ENCODE measurements around the gene S100A16.
"Not testable (repeated sequence)": the region's sequence is repeated elsewhere in the genome, so short reads cannot be mapped to it uniquely, and the experiment has no call there.

Gene S100A16

GRCh38 chr1:153598309-153599172 lies 14.4 kb downstream of the S100A16 start:
- Histone ChIP-seq H3K36me3 (ENCODE audit: insufficient read depth, low read depth, low read length) (no peaks in the 10 kb centered on the region), H3K27ac (ENCODE audit: low read length) (no peak overlapping the region), H3K9ac (ENCODE audit: low read depth, low read length) (no peak overlapping the region), H3K27me3 (ENCODE audit: insufficient read depth, low read length) (no peaks in the 10 kb centered on the region), H3K4me1 (ENCODE audit: insufficient read depth, low read length) (peaks cover 8% of the 10 kb centered on the region; the same call in 1 of the 2 replicates), H3K9me3 (ENCODE audit: insufficient read depth, low read depth, low read length) (no peaks in the 10 kb centered on the region), H3K4me3 (ENCODE audit: low read length) (no peak overlapping the region)

GRCh38 chr1:153597206-153597605 lies 15.7 kb downstream of the S100A16 start:
- Histone ChIP-seq H3K9me3 (ENCODE audit: insufficient read depth, low read depth, low read length) (no peaks in the 10 kb centered on the region), H3K9ac (ENCODE audit: low read depth, low read length) (no peak overlapping the region), H3K4me3 (ENCODE audit: low read length) (no peak overlapping the region), H3K36me3 (ENCODE audit: insufficient read depth, low read depth, low read length) (no peaks in the 10 kb centered on the region), H3K27ac (ENCODE audit: low read length) (no peak overlapping the region), H3K4me1 (ENCODE audit: insufficient read depth, low read length) (peaks cover 8% of the 10 kb centered on the region; the same call in 1 of the 2 replicates), H3K27me3 (ENCODE audit: insufficient read depth, low read length) (no peaks in the 10 kb centered on the region)

GRCh38 chr1:153592748-153593147 lies 20.2 kb downstream of the S100A16 start:
- Histone ChIP-seq H3K9ac (ENCODE audit: low read depth, low read length) (no peak overlapping the region), H3K4me1 (ENCODE audit: insufficient read depth, low read length) (no peaks in the 10 kb centered on the region), H3K9me3 (ENCODE audit: insufficient read depth, low read depth, low read length) (no peaks in the 10 kb centered on the region), H3K4me3 (ENCODE audit: low read length) (no peak overlapping the region), H3K36me3 (ENCODE audit: insufficient read depth, low read depth, low read length) (no peaks in the 10 kb centered on the region), H3K27ac (ENCODE audit: low read length) (no peak overlapping the region), H3K27me3 (ENCODE audit: insufficient read depth, low read length) (no peaks in the 10 kb centered on the region)

- Histone ChIP-seq H3K4me3 (ENCODE audit: low read length) (no peak overlapping the region), H3K27me3 (ENCODE audit: insufficient read depth, low read length) (no peaks in the 10 kb centered on the region), H3K4me1 (ENCODE audit: insufficient read depth, low read length) (no peaks in the 10 kb centered on the region), H3K27ac (ENCODE audit: low read length) (no peak overlapping the region), H3K9ac (ENCODE audit: low read depth, low read length) (no peak overlapping the region), H3K36me3 (ENCODE audit: insufficient read depth, low read depth, low read length) (no peaks in the 10 kb centered on the region), H3K9me3 (ENCODE audit: insufficient read depth, low read depth, low read length) (no peaks in the 10 kb centered on the region)
These were observed 24.5 kb downstream of the S100A16 start for GRCh38 chr1:153588482-153588881.

- not testable (repeated sequence) for H3K27me3 ChIP-seq (ENCODE audit: insufficient read depth, low read length); H3K4me1 ChIP-seq (ENCODE audit: insufficient read depth, low read length); H3K36me3 ChIP-seq (ENCODE audit: insufficient read depth, low read depth, low read length); H3K9me3 ChIP-seq (ENCODE audit: insufficient read depth, low read depth, low read length); H3K9ac ChIP-seq (ENCODE audit: low read depth, low read length); H3K4me3 ChIP-seq (ENCODE audit: low read length); H3K27ac ChIP-seq (ENCODE audit: low read length)
These were observed 24.9 kb downstream of the S100A16 start for GRCh38 chr1:153588033-153588432.

- H3K9ac ChIP-seq (ENCODE audit: low read depth, low read length), result no peak overlapping the region
- H3K27ac ChIP-seq (ENCODE audit: low read length), result no peak overlapping the region
- no peaks in the 10 kb centered on the region for H3K9me3 ChIP-seq (ENCODE audit: insufficient read depth, low read depth, low read length)
- H3K4me1 ChIP-seq (ENCODE audit: insufficient read depth, low read length), result no peaks in the 10 kb centered on the region
- H3K4me3 ChIP-seq (ENCODE audit: low read length), result no peak overlapping the region
- H3K36me3 ChIP-seq (ENCODE audit: insufficient read depth, low read depth, low read length), result no peaks in the 10 kb centered on the region
- no peaks in the 10 kb centered on the region for H3K27me3 ChIP-seq (ENCODE audit: insufficient read depth, low read length)
These were observed 25.6 kb downstream of the S100A16 start for GRCh38 chr1:153587314-153587713.

GRCh38 chr1:153586347-153586746 lies 26.6 kb downstream of the S100A16 start:
- Histone ChIP-seq H3K4me3 (ENCODE audit: low read length) (no peak overlapping the region), H3K4me1 (ENCODE audit: insufficient read depth, low read length) (no peaks in the 10 kb centered on the region), H3K9ac (ENCODE audit: low read depth, low read length) (no peak overlapping the region), H3K36me3 (ENCODE audit: insufficient read depth, low read depth, low read length) (no peaks in the 10 kb centered on the region), H3K27me3 (ENCODE audit: insufficient read depth, low read length) (no peaks in the 10 kb centered on the region), H3K27ac (ENCODE audit: low read length) (no peak overlapping the region), H3K9me3 (ENCODE audit: insufficient read depth, low read depth, low read length) (no peaks in the 10 kb centered on the region)

- H3K9ac ChIP-seq (ENCODE audit: low read depth, low read length), result no peak overlapping the region
- no peak overlapping the region for H3K4me3 ChIP-seq (ENCODE audit: low read length)
- no peaks in the 10 kb centered on the region for H3K4me1 ChIP-seq (ENCODE audit: insufficient read depth, low read length)
- no peak overlapping the region for H3K27ac ChIP-seq (ENCODE audit: low read length)
- H3K36me3 ChIP-seq (ENCODE audit: insufficient read depth, low read depth, low read length), result no peaks in the 10 kb centered on the region
- H3K9me3 ChIP-seq (ENCODE audit: insufficient read depth, low read depth, low read length), result no peaks in the 10 kb centered on the region
- H3K27me3 ChIP-seq (ENCODE audit: insufficient read depth, low read length), result no peaks in the 10 kb centered on the region
These were observed 27.9 kb downstream of the S100A16 start for GRCh38 chr1:153585006-153585405.

- Histone ChIP-seq H3K4me3 (ENCODE audit: low read length) (no peak overlapping the region), H3K36me3 (ENCODE audit: insufficient read depth, low read depth, low read length) (no peaks in the 10 kb centered on the region), H3K9ac (ENCODE audit: low read depth, low read length) (no peak overlapping the region), H3K27me3 (ENCODE audit: insufficient read depth, low read length) (no peaks in the 10 kb centered on the region), H3K9me3 (ENCODE audit: insufficient read depth, low read depth, low read length) (no peaks in the 10 kb centered on the region), H3K4me1 (ENCODE audit: insufficient read depth, low read length) (peaks cover under 1% of the 10 kb centered on the region; the same call in 1 of the 2 replicates), H3K27ac (ENCODE audit: low read length) (no peak overlapping the region)
These were observed 29.0 kb downstream of the S100A16 start for GRCh38 chr1:153583976-153584375.

- H3K27me3 ChIP-seq (ENCODE audit: insufficient read depth, low read length); H3K36me3 ChIP-seq (ENCODE audit: insufficient read depth, low read depth, low read length); H3K4me3 ChIP-seq (ENCODE audit: low read length); H3K9ac ChIP-seq (ENCODE audit: low read depth, low read length); H3K27ac ChIP-seq (ENCODE audit: low read length); H3K4me1 ChIP-seq (ENCODE audit: insufficient read depth, low read length); H3K9me3 ChIP-seq (ENCODE audit: insufficient read depth, low read depth, low read length): not testable (repeated sequence)
These were observed 29.4 kb downstream of the S100A16 start for GRCh38 chr1:153583514-153583913.

- H3K4me3 ChIP-seq (ENCODE audit: low read length); H3K9me3 ChIP-seq (ENCODE audit: insufficient read depth, low read depth, low read length); H3K27ac ChIP-seq (ENCODE audit: low read length); H3K36me3 ChIP-seq (ENCODE audit: insufficient read depth, low read depth, low read length); H3K9ac ChIP-seq (ENCODE audit: low read depth, low read length); H3K27me3 ChIP-seq (ENCODE audit: insufficient read depth, low read length); H3K4me1 ChIP-seq (ENCODE audit: insufficient read depth, low read length): not testable (repeated sequence)
These were observed 30.1 kb downstream of the S100A16 start for GRCh38 chr1:153582836-153583235.

- H3K27ac ChIP-seq (ENCODE audit: low read length), result no peak overlapping the region
- H3K4me3 ChIP-seq (ENCODE audit: low read length), result no peak overlapping the region
- H3K4me1 ChIP-seq (ENCODE audit: insufficient read depth, low read length), result peaks cover 6% of the 10 kb centered on the region; the same call in 1 of the 2 replicates
- no peaks in the 10 kb centered on the region for H3K27me3 ChIP-seq (ENCODE audit: insufficient read depth, low read length)
- H3K9ac ChIP-seq (ENCODE audit: low read depth, low read length), result no peak overlapping the region
- no peaks in the 10 kb centered on the region for H3K9me3 ChIP-seq (ENCODE audit: insufficient read depth, low read depth, low read length)
- no peaks in the 10 kb centered on the region for H3K36me3 ChIP-seq (ENCODE audit: insufficient read depth, low read depth, low read length)
These were observed 34.0 kb downstream of the S100A16 start for GRCh38 chr1:153578936-153579335.
